AG04450 (cell line): ENCODE data around the gene FPR1. TPM values are rescaled to one million over a fixed set of nuclear protein-coding genes. Genes with fewer than 3 reads are reported as not detected.
A peak's percentile ranks its signal among the peaks of the same experiment; 100 is the strongest.

Source experiments
- CTCF ChIA-PET: fragments of 300-600, 350-600 bp; formaldehyde crosslinking; extraction: SDS; loops from one replicate; lab custom pipeline; 2022; ENCODE audit warnings: antibody characterized with exemption, inconsistent platforms; lab: Charles Lee
- POLR2A ChIA-PET: fragments of 350-600 bp; formaldehyde crosslinking; extraction: SDS; loops from one replicate; lab custom pipeline; 2021; ENCODE audit warnings: antibody characterized with exemption, inconsistent platforms; lab: Yijun Ruan, JAX
- DNase-seq: peaks from one replicate; pipeline ENCODE4 v3.0.0-alpha.2; 2011; ENCODE audit warnings: low read depth, low spot score
- H3K27ac ChIP-seq: one replicate; pipeline ENCODE4 v1.5.1; 2012; ENCODE audit warnings: low read depth, low read length, control low read depth
- H3K27me3 ChIP-seq: one replicate; pipeline ENCODE4 v1.6.0; 2012; ENCODE audit warnings: low read length; ENCODE audit not compliant: control insufficient read depth, insufficient read depth
- H3K4me3 ChIP-seq: 2 replicates; pipeline ENCODE4 v1.5.1; 2011; ENCODE audit warnings: mild to moderate bottlenecking, low read depth, low read length, control low read depth
- H3K9me3 ChIP-seq: 2 replicates; pipeline ENCODE4 v1.5.1; 2012; ENCODE audit warnings: low read length; ENCODE audit not compliant: control insufficient read depth, insufficient read depth
- CTCF ChIP-seq: IDR thresholded peaks from 2 replicates; pipeline ENCODE4 v1.5.1; 2011; ENCODE audit warnings: low read depth, low read length, control low read depth, inconsistent platforms
- polyA plus RNA-seq: library from polyadenylated mRNA; depleted of rRNA; stranded (reverse); fragments of >200 nt; gene quantifications from 2 replicates; pipeline ENCODE4 v1.2.3, GENCODE V29; 2011

Gene FPR1
- polyA plus RNA-seq, 1 experiment = not detected

GRCh38 chr19:51709575-51709974, 42.1 kb downstream of the FPR1 start:
- ChIA-PET CTCF (interaction anchor here (0.6 to 1.6 kb wide), 4 partner anchors 14 to 68 kb away, joined by 3 to 11 read pairs (median 5); no protein-coding TSS in a partner anchor), POLR2A (interaction anchor here (0.6 to 1.6 kb wide), 5 partner anchors 17 to 341 kb away, joined by 3 to 10 read pairs (median 5); partner anchors contain the start of gene SPACA6)
- no peak for TF ChIP-seq CTCF
- no peak overlapping the region for H3K4me3 ChIP-seq
- no peak for DNase-seq
- no peaks in the 10 kb centered on the region for H3K27me3 ChIP-seq
- peaks cover 11% of the 10 kb centered on the region; the same call in 1 of the 2 replicates for H3K9me3 ChIP-seq
- H3K27ac ChIP-seq = no peak overlapping the region

GRCh38 chr19:51708811-51709210, 42.9 kb downstream of the FPR1 start:
- Histone ChIP-seq H3K4me3 (no peak overlapping the region), H3K27ac (no peak overlapping the region), H3K27me3 (no peaks in the 10 kb centered on the region), H3K9me3 (peaks cover 7% of the 10 kb centered on the region; the same call in 1 of the 2 replicates)
- TF ChIP-seq CTCF = no peak
- DNase-seq = no peak
- ChIA-PET POLR2A (interaction anchor here (0.8 to 1.6 kb wide), 2 partner anchors 16 to 20 kb away, joined by 5 to 7 read pairs; partner anchors contain the start of gene SPACA6), CTCF (interaction anchor here (0.6 to 1.6 kb wide), 3 partner anchors 13 to 69 kb away, joined by 3 to 11 read pairs (median 5); no protein-coding TSS in a partner anchor)

GRCh38 chr19:51706885-51707284, 44.8 kb downstream of the FPR1 start:
- H3K9me3 ChIP-seq = peaks cover 11% of the 10 kb centered on the region
- POLR2A ChIA-PET = no interaction called here
- CTCF ChIA-PET = interaction anchor here (0.5 kb wide), 1 partner anchor 161 kb away, joined by 3 read pairs; no protein-coding TSS in a partner anchor
- DNase-seq = no peak
- no peak for TF ChIP-seq CTCF
- H3K27me3 ChIP-seq = no peaks in the 10 kb centered on the region
- no peak overlapping the region for H3K27ac ChIP-seq
- H3K4me3 ChIP-seq = no peak overlapping the region

- POLR2A ChIA-PET = no interaction called here
- peaks cover 12% of the 10 kb centered on the region for H3K9me3 ChIP-seq
- H3K4me3 ChIP-seq = no peak overlapping the region
- no peak for TF ChIP-seq CTCF
- H3K27ac ChIP-seq = no peak overlapping the region
- H3K27me3 ChIP-seq = no peaks in the 10 kb centered on the region
- no peak for DNase-seq
- CTCF ChIA-PET = interaction anchor here (0.5 kb wide), 1 partner anchor 161 kb away, joined by 3 read pairs; no protein-coding TSS in a partner anchor
Observed at GRCh38 chr19:51706296-51706695, 45.4 kb downstream of the FPR1 start.

- peak overlapping the region; percentile 78 for H3K4me3 ChIP-seq
- TF ChIP-seq CTCF = no peak
- ChIA-PET CTCF (interaction anchor here (1.5 kb wide), 1 partner anchor 73 kb away, joined by 3 read pairs; no protein-coding TSS in a partner anchor), POLR2A (interaction anchor here (0.7 to 5.0 kb wide), 3 partner anchors 15 to 916 kb away, joined by 3 to 36 read pairs (median 3); no protein-coding TSS in a partner anchor)
- H3K9me3 ChIP-seq = peaks cover 12% of the 10 kb centered on the region
- H3K27ac ChIP-seq = peak overlapping the region; percentile 81
- DNase-seq = no peak
- H3K27me3 ChIP-seq = no peaks in the 10 kb centered on the region
Observed at GRCh38 chr19:51704626-51705025, 47.1 kb downstream of the FPR1 start.
